B cell (primary cell): ENCODE data around the gene CEP112.

Experiments
- EZH2 ChIP-seq: IDR thresholded peaks from 2 replicates; pipeline ENCODE4 v1.6.1; 2012; ENCODE audit warnings: borderline replicate concordance, low read depth, mild to moderate bottlenecking, moderate library complexity, low read length; ENCODE audit not compliant: insufficient read depth, poor library complexity, severe bottlenecking
- TF ChIP-seq, protein P1 (sequence below): fragments of 200-600 bp; IDR thresholded peaks from one replicate; pipeline ENCODE4 v1.8.0; 2022; ENCODE audit warnings: antibody characterized with exemption, mild to moderate bottlenecking

DNA sequence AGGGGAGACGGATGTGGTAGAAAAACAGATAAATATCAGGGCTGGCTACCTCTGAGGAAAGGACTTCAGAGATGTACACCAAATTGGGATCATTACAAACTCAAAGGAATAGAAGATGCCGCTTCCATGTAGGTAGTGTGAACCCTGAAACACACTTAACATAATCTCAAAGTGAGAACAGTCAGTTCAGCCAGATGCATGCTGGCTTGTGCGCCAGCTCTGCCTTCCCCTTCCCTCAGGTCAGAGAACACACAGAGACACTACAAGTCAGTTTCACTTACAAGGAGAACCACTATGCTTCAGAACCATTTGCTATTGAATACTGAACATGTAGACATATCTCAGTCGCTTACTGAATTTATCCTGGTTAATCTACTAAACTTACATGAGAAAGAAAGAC lies 454.5 kb downstream of the CEP112 start:
- TF ChIP-seq, protein P1, sequence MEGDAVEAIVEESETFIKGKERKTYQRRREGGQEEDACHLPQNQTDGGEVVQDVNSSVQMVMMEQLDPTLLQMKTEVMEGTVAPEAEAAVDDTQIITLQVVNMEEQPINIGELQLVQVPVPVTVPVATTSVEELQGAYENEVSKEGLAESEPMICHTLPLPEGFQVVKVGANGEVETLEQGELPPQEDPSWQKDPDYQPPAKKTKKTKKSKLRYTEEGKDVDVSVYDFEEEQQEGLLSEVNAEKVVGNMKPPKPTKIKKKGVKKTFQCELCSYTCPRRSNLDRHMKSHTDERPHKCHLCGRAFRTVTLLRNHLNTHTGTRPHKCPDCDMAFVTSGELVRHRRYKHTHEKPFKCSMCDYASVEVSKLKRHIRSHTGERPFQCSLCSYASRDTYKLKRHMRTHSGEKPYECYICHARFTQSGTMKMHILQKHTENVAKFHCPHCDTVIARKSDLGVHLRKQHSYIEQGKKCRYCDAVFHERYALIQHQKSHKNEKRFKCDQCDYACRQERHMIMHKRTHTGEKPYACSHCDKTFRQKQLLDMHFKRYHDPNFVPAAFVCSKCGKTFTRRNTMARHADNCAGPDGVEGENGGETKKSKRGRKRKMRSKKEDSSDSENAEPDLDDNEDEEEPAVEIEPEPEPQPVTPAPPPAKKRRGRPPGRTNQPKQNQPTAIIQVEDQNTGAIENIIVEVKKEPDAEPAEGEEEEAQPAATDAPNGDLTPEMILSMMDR, result no peak
- TF ChIP-seq EZH2, result no peak
